ENCODE measurements around the gene OSBPL9. TPM values are rescaled to one million over a fixed set of nuclear protein-coding genes. Genes with fewer than 3 reads are reported as not detected.

The OSBPL9 gene
- total and polyA plus RNA-seq, 2 experiments from 2014 or later: 82.7 to 102 TPM

DNA sequence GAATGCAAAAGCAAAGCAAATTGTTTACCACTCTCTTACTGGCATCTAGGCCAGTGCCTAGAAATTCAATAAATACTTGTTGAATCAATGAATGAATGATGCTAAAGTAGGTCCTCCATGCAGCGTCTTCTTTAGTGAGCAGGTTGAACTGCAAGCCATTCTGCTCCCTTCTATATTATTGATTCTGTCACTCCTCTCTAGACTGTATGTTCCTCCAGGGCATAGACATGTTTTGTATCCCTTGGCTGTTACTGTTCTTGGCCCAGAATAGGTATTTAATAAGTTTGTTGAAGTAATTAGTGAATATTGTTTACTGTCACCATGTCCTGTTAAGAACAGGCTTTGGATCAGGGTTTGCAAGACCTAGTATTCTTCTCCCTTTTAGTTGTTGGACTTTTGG lies 43.7 kb downstream of the OSBPL9 start:
- no peaks in the 10 kb centered on the region for H3K27me3 Mint-ChIP-seq (ENCODE audit: insufficient read depth, low read depth, poor library complexity)
- H3K36me3 ChIP-seq (ENCODE audit: insufficient read depth): no peaks in the 10 kb centered on the region
- peaks cover 9% of the 10 kb centered on the region for H3K4me1 Mint-ChIP-seq
- ATAC-seq: no peak
- no peaks in the 10 kb centered on the region for H3K79me2 ChIP-seq (replicated peaks; ENCODE audit: insufficient read depth)
- TF ChIP-seq, protein P1, sequence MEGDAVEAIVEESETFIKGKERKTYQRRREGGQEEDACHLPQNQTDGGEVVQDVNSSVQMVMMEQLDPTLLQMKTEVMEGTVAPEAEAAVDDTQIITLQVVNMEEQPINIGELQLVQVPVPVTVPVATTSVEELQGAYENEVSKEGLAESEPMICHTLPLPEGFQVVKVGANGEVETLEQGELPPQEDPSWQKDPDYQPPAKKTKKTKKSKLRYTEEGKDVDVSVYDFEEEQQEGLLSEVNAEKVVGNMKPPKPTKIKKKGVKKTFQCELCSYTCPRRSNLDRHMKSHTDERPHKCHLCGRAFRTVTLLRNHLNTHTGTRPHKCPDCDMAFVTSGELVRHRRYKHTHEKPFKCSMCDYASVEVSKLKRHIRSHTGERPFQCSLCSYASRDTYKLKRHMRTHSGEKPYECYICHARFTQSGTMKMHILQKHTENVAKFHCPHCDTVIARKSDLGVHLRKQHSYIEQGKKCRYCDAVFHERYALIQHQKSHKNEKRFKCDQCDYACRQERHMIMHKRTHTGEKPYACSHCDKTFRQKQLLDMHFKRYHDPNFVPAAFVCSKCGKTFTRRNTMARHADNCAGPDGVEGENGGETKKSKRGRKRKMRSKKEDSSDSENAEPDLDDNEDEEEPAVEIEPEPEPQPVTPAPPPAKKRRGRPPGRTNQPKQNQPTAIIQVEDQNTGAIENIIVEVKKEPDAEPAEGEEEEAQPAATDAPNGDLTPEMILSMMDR (conservative IDR thresholded peaks at IDR 0.05; ENCODE audit: low read depth in 2 of 2): no peak
- TF ChIP-seq STAT1 (IDR thresholded peaks at IDR 0.05; ENCODE audit: unreplicated experiment) (no peak), ZNF331 (CRISPR knock-in tag; IDR thresholded peaks at IDR 0.05; ENCODE audit: low read depth) (no peak), EZH2phosphoT487 (IDR thresholded peaks at IDR 0.05; ENCODE audit: unreplicated experiment) (no peak), CREB1 (CRISPR knock-in tag; IDR thresholded peaks at IDR 0.05; ENCODE audit: low read depth) (no peak), JUNB (IDR thresholded peaks at IDR 0.05; ENCODE audit: unreplicated experiment) (no peak), NANOG (IDR thresholded peaks at IDR 0.05; ENCODE audit: borderline replicate concordance) (no peak), ZNF114 (CRISPR knock-in tag; IDR thresholded peaks at IDR 0.05) (no peak), REST (IDR thresholded peaks at IDR 0.05; ENCODE audit: unreplicated experiment) (no peak), EZH2 (IDR thresholded peaks at IDR 0.05; ENCODE audit: low read depth, unreplicated experiment) (no peak), POLR2AphosphoS5 (IDR thresholded peaks at IDR 0.05; ENCODE audit: low read depth) (no peak), ETS1 (IDR thresholded peaks at IDR 0.05) (no peak)
- TF ChIP-seq, protein P2, sequence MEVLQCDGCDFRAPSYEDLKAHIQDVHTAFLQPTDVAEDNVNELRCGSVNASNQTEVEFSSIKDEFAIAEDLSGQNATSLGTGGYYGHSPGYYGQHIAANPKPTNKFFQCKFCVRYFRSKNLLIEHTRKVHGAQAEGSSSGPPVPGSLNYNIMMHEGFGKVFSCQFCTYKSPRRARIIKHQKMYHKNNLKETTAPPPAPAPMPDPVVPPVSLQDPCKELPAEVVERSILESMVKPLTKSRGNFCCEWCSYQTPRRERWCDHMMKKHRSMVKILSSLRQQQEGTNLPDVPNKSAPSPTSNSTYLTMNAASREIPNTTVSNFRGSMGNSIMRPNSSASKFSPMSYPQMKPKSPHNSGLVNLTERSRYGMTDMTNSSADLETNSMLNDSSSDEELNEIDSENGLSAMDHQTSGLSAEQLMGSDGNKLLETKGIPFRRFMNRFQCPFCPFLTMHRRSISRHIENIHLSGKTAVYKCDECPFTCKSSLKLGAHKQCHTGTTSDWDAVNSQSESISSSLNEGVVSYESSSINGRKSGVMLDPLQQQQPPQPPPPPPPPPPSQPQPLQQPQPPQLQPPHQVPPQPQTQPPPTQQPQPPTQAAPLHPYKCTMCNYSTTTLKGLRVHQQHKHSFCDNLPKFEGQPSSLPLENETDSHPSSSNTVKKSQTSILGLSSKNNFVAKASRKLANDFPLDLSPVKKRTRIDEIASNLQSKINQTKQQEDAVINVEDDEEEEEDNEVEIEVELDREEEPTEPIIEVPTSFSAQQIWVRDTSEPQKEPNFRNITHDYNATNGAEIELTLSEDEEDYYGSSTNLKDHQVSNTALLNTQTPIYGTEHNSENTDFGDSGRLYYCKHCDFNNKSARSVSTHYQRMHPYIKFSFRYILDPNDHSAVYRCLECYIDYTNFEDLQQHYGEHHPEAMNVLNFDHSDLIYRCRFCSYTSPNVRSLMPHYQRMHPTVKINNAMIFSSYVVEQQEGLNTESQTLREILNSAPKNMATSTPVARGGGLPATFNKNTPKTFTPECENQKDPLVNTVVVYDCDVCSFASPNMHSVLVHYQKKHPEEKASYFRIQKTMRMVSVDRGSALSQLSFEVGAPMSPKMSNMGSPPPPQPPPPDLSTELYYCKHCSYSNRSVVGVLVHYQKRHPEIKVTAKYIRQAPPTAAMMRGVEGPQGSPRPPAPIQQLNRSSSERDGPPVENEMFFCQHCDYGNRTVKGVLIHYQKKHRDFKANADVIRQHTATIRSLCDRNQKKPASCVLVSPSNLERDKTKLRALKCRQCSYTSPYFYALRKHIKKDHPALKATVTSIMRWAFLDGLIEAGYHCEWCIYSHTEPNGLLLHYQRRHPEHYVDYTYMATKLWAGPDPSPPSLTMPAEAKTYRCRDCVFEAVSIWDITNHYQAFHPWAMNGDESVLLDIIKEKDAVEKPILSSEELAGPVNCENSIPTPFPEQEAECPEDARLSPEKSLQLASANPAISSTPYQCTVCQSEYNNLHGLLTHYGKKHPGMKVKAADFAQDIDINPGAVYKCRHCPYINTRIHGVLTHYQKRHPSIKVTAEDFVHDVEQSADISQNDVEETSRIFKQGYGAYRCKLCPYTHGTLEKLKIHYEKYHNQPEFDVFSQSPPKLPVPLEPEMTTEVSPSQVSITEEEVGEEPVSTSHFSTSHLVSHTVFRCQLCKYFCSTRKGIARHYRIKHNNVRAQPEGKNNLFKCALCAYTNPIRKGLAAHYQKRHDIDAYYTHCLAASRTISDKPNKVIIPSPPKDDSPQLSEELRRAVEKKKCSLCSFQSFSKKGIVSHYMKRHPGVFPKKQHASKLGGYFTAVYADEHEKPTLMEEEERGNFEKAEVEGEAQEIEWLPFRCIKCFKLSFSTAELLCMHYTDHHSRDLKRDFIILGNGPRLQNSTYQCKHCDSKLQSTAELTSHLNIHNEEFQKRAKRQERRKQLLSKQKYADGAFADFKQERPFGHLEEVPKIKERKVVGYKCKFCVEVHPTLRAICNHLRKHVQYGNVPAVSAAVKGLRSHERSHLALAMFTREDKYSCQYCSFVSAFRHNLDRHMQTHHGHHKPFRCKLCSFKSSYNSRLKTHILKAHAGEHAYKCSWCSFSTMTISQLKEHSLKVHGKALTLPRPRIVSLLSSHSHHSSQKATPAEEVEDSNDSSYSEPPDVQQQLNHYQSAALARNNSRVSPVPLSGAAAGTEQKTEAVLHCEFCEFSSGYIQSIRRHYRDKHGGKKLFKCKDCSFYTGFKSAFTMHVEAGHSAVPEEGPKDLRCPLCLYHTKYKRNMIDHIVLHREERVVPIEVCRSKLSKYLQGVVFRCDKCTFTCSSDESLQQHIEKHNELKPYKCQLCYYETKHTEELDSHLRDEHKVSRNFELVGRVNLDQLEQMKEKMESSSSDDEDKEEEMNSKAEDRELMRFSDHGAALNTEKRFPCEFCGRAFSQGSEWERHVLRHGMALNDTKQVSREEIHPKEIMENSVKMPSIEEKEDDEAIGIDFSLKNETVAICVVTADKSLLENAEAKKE (CRISPR knock-in tag; IDR thresholded peaks at IDR 0.05): no peak
- no peak overlapping the region for H3K4me3 Mint-ChIP-seq
- peaks cover 3% of the 10 kb centered on the region; the same call in 1 of the 2 replicates for H4K20me1 ChIP-seq (replicated peaks; ENCODE audit: insufficient read depth)
- H3K27ac ChIP-seq (ENCODE audit: low read depth): no peak overlapping the region
- H3K4me1 ChIP-seq (ENCODE audit: insufficient read depth): peaks cover 17% of the 10 kb centered on the region; the same call in 1 of the 2 replicates
- H3K27ac Mint-ChIP-seq: no peak overlapping the region
- H3K9me3 Mint-ChIP-seq: no peaks in the 10 kb centered on the region
- no peak overlapping the region for H3K4me3 ChIP-seq
- H3K27me3 ChIP-seq (ENCODE audit: insufficient read depth): no peaks in the 10 kb centered on the region
- H2AFZ ChIP-seq: no peak overlapping the region
- H3K4me2 ChIP-seq: no peak overlapping the region
- no peak for DNase-seq (ENCODE audit: low spot score)
- no peaks in the 10 kb centered on the region for H3K9me2 ChIP-seq (ENCODE audit: insufficient read depth)
- H3K36me3 Mint-ChIP-seq (ENCODE audit: low read depth): no peaks in the 10 kb centered on the region
- H3F3A ChIP-seq (replicated peaks; ENCODE audit: low read depth): no peaks in the 10 kb centered on the region
